ENCODE measurements around the gene COQ9.

Gene COQ9

DNA sequence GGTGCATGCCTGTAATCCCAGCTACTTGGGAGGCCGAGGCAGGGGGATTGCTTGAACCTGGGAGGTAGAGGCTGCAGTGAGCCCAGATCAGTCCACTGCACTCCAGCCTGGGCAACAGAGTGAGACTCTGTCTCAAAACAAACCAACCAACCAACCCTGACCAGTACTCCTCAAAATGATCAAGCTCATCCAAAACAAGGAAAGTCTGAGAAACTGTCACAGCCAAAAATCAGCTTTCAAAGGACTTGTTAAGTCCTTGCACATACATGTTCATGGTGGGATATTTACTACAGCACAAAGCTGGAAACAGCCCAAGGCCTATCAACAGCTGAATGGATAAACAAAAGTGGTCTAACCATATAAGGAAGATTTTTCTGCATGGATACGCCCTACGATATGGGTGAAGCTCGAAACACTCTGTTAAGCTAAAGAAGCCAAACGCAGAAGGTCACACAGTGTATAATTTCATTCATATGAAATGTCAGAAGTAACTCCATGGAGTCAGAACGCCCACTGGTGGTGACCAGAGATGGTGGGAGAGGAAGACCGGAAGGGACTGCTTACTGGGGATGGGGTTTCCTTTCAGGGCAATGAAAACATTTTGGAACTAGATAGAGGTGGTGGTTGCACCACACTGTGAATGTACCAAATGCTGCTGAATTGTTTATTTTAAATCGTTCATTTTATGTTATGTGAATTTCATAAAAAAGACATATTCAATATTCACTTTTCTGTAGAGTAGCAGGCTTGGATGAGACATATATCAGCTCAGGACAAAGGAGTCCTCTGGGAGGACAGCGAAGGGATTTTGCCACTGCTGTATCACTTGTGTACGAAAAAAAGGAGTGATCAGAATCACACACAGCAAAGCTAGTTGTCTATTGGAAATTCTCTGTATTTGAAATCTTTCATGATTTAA, 25.0 kb upstream of the COQ9 start:
- peaks cover 38% of the 10 kb centered on the region for H3K4me1 Mint-ChIP-seq
- H3K9me3 Mint-ChIP-seq: no peaks in the 10 kb centered on the region

DNA sequence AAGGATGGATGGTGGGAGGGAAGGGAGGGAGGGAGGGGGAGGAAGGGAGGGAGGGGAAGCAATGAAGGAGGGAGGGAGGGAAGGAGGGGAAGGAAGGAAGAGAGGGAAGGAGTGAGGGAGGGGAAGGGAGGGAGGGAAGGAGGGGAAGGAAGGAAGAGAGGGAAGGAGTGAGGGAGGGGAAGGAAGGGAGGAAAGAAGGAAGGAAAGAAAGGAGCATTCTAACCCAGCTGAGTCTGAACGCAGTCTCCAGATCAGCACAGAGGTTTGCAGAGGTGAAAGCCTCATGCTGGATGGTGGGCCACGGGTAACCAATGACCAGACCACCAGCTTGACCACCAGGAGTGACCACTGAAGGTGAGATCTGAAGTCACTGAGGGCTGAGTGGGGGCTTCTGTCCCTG, 24.1 kb upstream of the COQ9 start:
- Mint-ChIP-seq H3K36me3 (ENCODE audit: low read depth) (peaks cover 12% of the 10 kb centered on the region), H3K27me3 (ENCODE audit: low read depth) (no peaks in the 10 kb centered on the region), H3K4me3 (no peak overlapping the region), H3K27ac (no peak overlapping the region), H3K4me1 (peaks cover 38% of the 10 kb centered on the region), H3K9me3 (no peaks in the 10 kb centered on the region)
- TF ChIP-seq, protein P1, sequence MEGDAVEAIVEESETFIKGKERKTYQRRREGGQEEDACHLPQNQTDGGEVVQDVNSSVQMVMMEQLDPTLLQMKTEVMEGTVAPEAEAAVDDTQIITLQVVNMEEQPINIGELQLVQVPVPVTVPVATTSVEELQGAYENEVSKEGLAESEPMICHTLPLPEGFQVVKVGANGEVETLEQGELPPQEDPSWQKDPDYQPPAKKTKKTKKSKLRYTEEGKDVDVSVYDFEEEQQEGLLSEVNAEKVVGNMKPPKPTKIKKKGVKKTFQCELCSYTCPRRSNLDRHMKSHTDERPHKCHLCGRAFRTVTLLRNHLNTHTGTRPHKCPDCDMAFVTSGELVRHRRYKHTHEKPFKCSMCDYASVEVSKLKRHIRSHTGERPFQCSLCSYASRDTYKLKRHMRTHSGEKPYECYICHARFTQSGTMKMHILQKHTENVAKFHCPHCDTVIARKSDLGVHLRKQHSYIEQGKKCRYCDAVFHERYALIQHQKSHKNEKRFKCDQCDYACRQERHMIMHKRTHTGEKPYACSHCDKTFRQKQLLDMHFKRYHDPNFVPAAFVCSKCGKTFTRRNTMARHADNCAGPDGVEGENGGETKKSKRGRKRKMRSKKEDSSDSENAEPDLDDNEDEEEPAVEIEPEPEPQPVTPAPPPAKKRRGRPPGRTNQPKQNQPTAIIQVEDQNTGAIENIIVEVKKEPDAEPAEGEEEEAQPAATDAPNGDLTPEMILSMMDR (IDR thresholded peaks at IDR 0.05; ENCODE audit: unreplicated experiment in 3 of 3): no peak

More for the DNA sequence above, 25.0 kb upstream of the COQ9 start:
- peak overlapping the region in 1 of 3 experiments; percentile 2 for H3K4me3 Mint-ChIP-seq
- TF ChIP-seq, protein P1 (IDR thresholded peaks at IDR 0.05; ENCODE audit: unreplicated experiment in 3 of 3): peak; percentile 69 to 77 (median 69)
- no peaks in the 10 kb centered on the region for H3K27me3 Mint-ChIP-seq (ENCODE audit: low read depth)
- H3K36me3 Mint-ChIP-seq (ENCODE audit: low read depth): peaks cover 4% of the 10 kb centered on the region
- H3K27ac Mint-ChIP-seq: peak overlapping the region; percentile 87 to 95 (median 91)

DNA sequence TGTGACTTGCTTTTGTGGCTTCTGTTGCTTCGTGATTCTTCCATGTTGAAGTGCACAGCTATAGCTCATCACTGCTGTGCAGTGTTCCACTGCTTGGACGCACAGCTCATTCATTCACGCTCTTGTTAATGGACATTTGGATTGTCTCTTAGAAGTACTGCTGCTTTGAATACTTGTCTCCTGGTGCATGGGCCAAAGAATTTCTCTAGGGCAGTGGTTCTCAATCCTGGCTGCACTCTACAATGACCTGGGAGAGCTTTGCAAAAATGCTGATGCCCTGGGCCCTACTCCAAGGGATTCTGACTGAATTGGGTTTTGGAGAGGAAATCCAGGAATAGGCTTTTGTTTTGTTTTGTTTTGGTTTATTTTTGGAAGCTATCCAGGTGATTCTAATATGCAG, 22.7 kb upstream of the COQ9 start:
- H3K36me3 Mint-ChIP-seq (ENCODE audit: low read depth): peaks cover 24% of the 10 kb centered on the region
- TF ChIP-seq, protein P1 (IDR thresholded peaks at IDR 0.05; ENCODE audit: unreplicated experiment in 3 of 3): no peak
- no peaks in the 10 kb centered on the region for H3K27me3 Mint-ChIP-seq (ENCODE audit: low read depth)
- peak overlapping the region in 2 of 3 experiments; percentile 32 to 63 for H3K27ac Mint-ChIP-seq
- H3K9me3 Mint-ChIP-seq: no peaks in the 10 kb centered on the region
- H3K4me3 Mint-ChIP-seq: no peak overlapping the region
- H3K4me1 Mint-ChIP-seq: peaks cover 26% of the 10 kb centered on the region

GRCh38 chr16:57426356-57426755, 20.9 kb upstream of the COQ9 start:
- H3K36me3 Mint-ChIP-seq (ENCODE audit: low read depth): peaks cover 42% of the 10 kb centered on the region
- H3K9me3 Mint-ChIP-seq: no peaks in the 10 kb centered on the region

GRCh38 chr16:57427307-57427706, 20.0 kb upstream of the COQ9 start:
- H3K36me3 Mint-ChIP-seq (ENCODE audit: low read depth): peaks cover 48% of the 10 kb centered on the region
- H3K4me3 Mint-ChIP-seq: no peak overlapping the region
- H3K27me3 Mint-ChIP-seq (ENCODE audit: low read depth): no peaks in the 10 kb centered on the region
- H3K27ac Mint-ChIP-seq: peak overlapping the region in 1 of 3 experiments; percentile 11
- H3K9me3 Mint-ChIP-seq: no peaks in the 10 kb centered on the region
- TF ChIP-seq, protein P1 (IDR thresholded peaks at IDR 0.05; ENCODE audit: unreplicated experiment in 3 of 3): no peak
- peaks cover 18% of the 10 kb centered on the region for H3K4me1 Mint-ChIP-seq

More at GRCh38 chr16:57426356-57426755, 20.9 kb upstream of the COQ9 start:
- Mint-ChIP-seq H3K27me3 (ENCODE audit: low read depth) (no peaks in the 10 kb centered on the region), H3K27ac (no peak overlapping the region), H3K4me1 (peaks cover 23% of the 10 kb centered on the region), H3K4me3 (no peak overlapping the region)
- TF ChIP-seq, protein P1 (IDR thresholded peaks at IDR 0.05; ENCODE audit: unreplicated experiment in 3 of 3): no peak
